Left lung (tissue), 10 donors: ENCODE results near the gene SWT1. TPM values are rescaled to one million over a fixed set of nuclear protein-coding genes. Genes with fewer than 3 reads are reported as not detected.

Experiments
- ATAC-seq: fragments of 200-7000 bp; cut with Tn5 transposase; one replicate; pipeline ENCODE4 v1.9.1; 2020; ENCODE audit warnings: moderate library complexity
- DNase-seq, 4 donors: peaks; one replicate each; pipeline ENCODE4 v3.0.0-alpha.2; 2013 to 2020
- H3K27ac ChIP-seq, 2 donors: fragments of 200-600 bp; sonication (generic) in 1 of 2; one replicate each; pipeline versions ENCODE4 v1.5.0 to v1.8.0; 2020 to 2021
- H3K27me3 ChIP-seq, 2 donors: fragments of 200-600 bp; sonication (generic) in 1 of 2; one replicate each; pipeline versions ENCODE4 v1.5.0 to v1.8.0; 2020 to 2021
- H3K36me3 ChIP-seq, 2 donors: fragments of 200-600 bp; sonication (generic) in 1 of 2; one replicate each; pipeline versions ENCODE4 v1.5.0 to v1.8.0; 2020 to 2021
- H3K4me1 ChIP-seq, 2 donors: fragments of 200-600 bp; one replicate each; pipeline ENCODE4 v1.8.0; 2021
- H3K4me3 ChIP-seq, 2 donors: fragments of 200-600 bp; sonication (generic) in 1 of 2; one replicate each; pipeline versions ENCODE4 v1.5.0 to v1.8.0; 2020 to 2021; ENCODE audit warnings: mild to moderate bottlenecking in 1 of 2
- H3K9me3 ChIP-seq, 2 donors: fragments of 200-600 bp; sonication (generic) in 1 of 2; one replicate each; pipeline versions ENCODE4 v1.5.0 to v1.8.0; 2020 to 2021
- intact Hi-C, 2 donors: fragments of 100-400 bp; cut with DNase I; formaldehyde crosslinking; loops; one replicate each; pipeline versions ENCODE4 v1.11.2 to v1.14.2; 2022
- polyA plus RNA-seq, 6 donors: library from polyadenylated mRNA; unstranded; fragments of 120-200 nt; gene quantifications; one replicate each; pipeline ENCODE4 v1.2.1, GENCODE V29; 2013; ENCODE audit not compliant: insufficient read length in 6 of 6
- total RNA-seq, 2 donors: library from RNA; stranded (reverse); fragmentation: NEBNext Ultra II Directional; extraction: Animal tissue kit (Norgen Biotek cat#: 25700); gene quantifications; one replicate each; pipeline ENCODE4 v1.2.1, GENCODE V29; 2021
- TF ChIP-seq, protein P1 (sequence below), 2 donors: fragments of 200-600 bp; sonication (generic) in 1 of 2; IDR thresholded peaks; one replicate each; pipeline versions ENCODE4 v1.5.0 to v1.8.0; 2021; ENCODE audit warnings: antibody characterized with exemption in 2 of 2
- donor health status: DM: no; HTN: yes; CAD: no.
- donor health status: DM: no; HTN: no; CAD: no.

Gene SWT1
- total and polyA plus RNA-seq, 8 donors = 6.5 to 11.4 (median 9.5) TPM

- no peak for ATAC-seq
- no peak overlapping the region for H3K27ac ChIP-seq
- TF ChIP-seq, protein P1, sequence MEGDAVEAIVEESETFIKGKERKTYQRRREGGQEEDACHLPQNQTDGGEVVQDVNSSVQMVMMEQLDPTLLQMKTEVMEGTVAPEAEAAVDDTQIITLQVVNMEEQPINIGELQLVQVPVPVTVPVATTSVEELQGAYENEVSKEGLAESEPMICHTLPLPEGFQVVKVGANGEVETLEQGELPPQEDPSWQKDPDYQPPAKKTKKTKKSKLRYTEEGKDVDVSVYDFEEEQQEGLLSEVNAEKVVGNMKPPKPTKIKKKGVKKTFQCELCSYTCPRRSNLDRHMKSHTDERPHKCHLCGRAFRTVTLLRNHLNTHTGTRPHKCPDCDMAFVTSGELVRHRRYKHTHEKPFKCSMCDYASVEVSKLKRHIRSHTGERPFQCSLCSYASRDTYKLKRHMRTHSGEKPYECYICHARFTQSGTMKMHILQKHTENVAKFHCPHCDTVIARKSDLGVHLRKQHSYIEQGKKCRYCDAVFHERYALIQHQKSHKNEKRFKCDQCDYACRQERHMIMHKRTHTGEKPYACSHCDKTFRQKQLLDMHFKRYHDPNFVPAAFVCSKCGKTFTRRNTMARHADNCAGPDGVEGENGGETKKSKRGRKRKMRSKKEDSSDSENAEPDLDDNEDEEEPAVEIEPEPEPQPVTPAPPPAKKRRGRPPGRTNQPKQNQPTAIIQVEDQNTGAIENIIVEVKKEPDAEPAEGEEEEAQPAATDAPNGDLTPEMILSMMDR (IDR thresholded peaks at IDR 0.05) = no peak
- intact Hi-C loops = no loop called here
- H3K4me1 ChIP-seq = no peaks in the 10 kb centered on the region
- H3K9me3 ChIP-seq = no peaks in the 10 kb centered on the region
- no peaks in the 10 kb centered on the region for H3K27me3 ChIP-seq
- no peaks in the 10 kb centered on the region for H3K36me3 ChIP-seq
- DNase-seq = no peak
- no peak overlapping the region for H3K4me3 ChIP-seq
Measured at GRCh38 chr1:185263780-185264179, 106.8 kb downstream of the SWT1 start.

DNA sequence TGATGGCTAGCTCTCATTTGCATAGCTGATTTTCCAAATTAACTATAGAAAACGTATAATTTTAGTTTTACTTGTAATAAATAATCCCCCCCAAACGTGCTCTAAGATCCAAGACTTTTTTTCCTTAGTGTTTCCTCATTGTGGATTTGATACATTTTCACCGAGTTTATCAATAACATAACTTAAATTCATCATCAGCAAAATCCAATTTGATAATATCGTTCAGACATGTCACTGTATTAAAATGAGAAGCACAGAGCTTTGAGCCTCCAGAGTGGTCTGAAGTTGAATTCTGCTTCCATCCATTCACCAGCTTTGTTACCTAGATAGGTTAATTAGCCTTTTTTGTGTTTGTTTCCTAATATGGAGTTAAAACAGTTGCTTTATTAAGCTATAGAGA, 108.3 kb downstream of the SWT1 start:
- Histone ChIP-seq H3K9me3 (no peaks in the 10 kb centered on the region), H3K36me3 (no peaks in the 10 kb centered on the region), H3K27me3 (no peaks in the 10 kb centered on the region), H3K27ac (no peak overlapping the region), H3K4me1 (no peaks in the 10 kb centered on the region), H3K4me3 (no peak overlapping the region)
- TF ChIP-seq, protein P1 (IDR thresholded peaks at IDR 0.05) = no peak
- DNase-seq = no peak
- intact Hi-C loops = no loop called here
- no peak for ATAC-seq

GRCh38 chr1:185267301-185267700, 110.3 kb downstream of the SWT1 start:
- DNase-seq = no peak
- intact Hi-C loops = no loop called here
- no peak for ATAC-seq

DNA sequence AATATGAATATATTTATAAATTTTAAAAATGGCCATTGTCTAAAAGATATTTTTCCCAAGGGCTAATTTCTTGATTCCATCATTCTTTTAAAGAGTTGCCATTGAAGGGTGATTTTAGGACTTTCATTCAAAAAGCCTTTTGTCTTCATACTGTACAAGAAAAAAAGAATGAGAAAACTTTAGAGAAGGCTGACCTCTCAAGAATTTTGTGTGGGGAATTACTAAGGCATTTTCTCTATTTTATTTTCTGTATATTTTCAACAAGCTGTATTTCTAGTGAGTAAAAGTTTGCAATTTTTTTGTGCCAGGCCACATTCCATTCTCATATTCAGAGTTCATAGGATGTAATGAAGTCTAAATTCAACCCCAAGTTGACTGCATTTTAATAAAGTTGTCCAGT, 110.7 kb downstream of the SWT1 start:
- Histone ChIP-seq H3K36me3 (no peaks in the 10 kb centered on the region), H3K4me3 (no peak overlapping the region), H3K27ac (no peak overlapping the region), H3K9me3 (no peaks in the 10 kb centered on the region), H3K27me3 (no peaks in the 10 kb centered on the region), H3K4me1 (no peaks in the 10 kb centered on the region)
- TF ChIP-seq, protein P1 (IDR thresholded peaks at IDR 0.05) = no peak
- intact Hi-C loops = no loop called here
- DNase-seq (no peak), ATAC-seq (no peak)

More at GRCh38 chr1:185267301-185267700, 110.3 kb downstream of the SWT1 start:
- no peaks in the 10 kb centered on the region for H3K36me3 ChIP-seq
- no peaks in the 10 kb centered on the region for H3K4me1 ChIP-seq
- H3K9me3 ChIP-seq = no peaks in the 10 kb centered on the region
- TF ChIP-seq, protein P1 (IDR thresholded peaks at IDR 0.05) = no peak
- no peak overlapping the region for H3K4me3 ChIP-seq
- no peak overlapping the region for H3K27ac ChIP-seq
- H3K27me3 ChIP-seq = no peaks in the 10 kb centered on the region

- H3K27ac ChIP-seq = no peak overlapping the region
- no peaks in the 10 kb centered on the region for H3K27me3 ChIP-seq
- no peaks in the 10 kb centered on the region for H3K9me3 ChIP-seq
- no peak for ATAC-seq
- no peaks in the 10 kb centered on the region for H3K36me3 ChIP-seq
- TF ChIP-seq, protein P1 (IDR thresholded peaks at IDR 0.05) = no peak
- no peak for DNase-seq
- intact Hi-C loops = no loop called here
- H3K4me1 ChIP-seq = no peaks in the 10 kb centered on the region
- H3K4me3 ChIP-seq = no peak overlapping the region
Measured at GRCh38 chr1:185268352-185268751, 111.4 kb downstream of the SWT1 start.
